GM18498 (cell line): ENCODE results near the gene PCDHGA1.
"Not testable (repeated sequence)": the region's sequence is repeated elsewhere in the genome, so short reads cannot be mapped to it uniquely, and the experiment has no call there.

Experiments
- ATAC-seq: cut with Tn5 transposase; IDR thresholded peaks from one replicate; pipeline ENCODE4 v1.9.1; 2021; ENCODE audit warnings: mild to moderate bottlenecking, moderate library complexity; ENCODE audit not compliant: unreplicated experiment

PCDHGA1 gene

DNA sequence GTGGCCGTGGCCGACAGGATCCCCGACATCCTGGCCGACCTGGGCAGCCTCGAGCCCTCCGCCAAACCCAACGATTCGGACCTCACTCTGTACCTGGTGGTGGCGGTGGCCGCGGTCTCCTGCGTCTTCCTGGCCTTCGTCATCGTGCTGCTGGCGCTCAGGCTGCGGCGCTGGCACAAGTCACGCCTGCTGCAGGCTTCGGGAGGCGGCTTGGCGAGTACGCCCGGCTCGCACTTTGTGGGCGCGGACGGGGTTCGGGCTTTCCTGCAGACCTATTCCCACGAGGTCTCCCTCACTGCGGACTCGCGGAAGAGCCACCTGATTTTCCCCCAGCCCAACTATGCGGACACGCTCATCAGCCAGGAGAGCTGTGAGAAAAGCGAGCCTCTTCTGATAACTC, 15.7 kb downstream of the PCDHGA1 start:
- not testable (repeated sequence) for ATAC-seq

DNA sequence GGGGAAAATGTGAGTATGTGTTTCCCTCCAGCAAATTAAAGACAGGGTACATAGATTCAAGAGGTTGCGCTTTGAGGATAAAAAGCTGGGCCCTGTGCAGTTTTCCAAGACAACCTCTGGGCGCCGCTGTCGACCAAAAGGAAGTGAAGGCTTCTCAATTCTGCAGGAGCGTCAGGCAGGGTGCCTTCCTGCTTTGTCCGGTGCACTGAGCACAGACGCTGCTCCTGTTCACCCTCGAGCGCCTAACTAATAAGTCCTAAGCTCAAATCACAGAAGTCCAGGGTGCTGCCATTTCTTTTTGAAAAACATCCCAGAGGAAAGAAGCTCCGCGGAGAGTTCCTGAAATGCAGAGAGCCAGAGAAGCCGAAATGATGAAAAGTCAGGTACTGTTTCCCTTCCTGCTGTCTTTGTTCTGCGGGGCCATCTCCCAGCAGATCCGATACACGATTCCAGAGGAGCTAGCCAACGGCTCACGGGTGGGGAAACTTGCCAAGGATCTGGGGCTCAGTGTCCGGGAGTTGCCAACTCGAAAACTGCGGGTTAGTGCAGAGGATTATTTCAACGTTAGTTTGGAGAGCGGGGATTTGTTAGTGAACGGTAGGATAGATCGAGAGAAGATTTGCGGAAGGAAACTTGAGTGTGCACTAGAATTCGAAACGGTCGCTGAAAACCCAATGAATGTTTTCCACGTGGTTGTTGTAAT, 19.8 kb downstream of the PCDHGA1 start, which contains the start of gene PCDHGB1:
PCDHGB1 (plus strand) TSS at position 183 of the 703 bp plus-strand sequence; CDS start at position 345, 162 bp downstream.
- ATAC-seq = no peak

DNA sequence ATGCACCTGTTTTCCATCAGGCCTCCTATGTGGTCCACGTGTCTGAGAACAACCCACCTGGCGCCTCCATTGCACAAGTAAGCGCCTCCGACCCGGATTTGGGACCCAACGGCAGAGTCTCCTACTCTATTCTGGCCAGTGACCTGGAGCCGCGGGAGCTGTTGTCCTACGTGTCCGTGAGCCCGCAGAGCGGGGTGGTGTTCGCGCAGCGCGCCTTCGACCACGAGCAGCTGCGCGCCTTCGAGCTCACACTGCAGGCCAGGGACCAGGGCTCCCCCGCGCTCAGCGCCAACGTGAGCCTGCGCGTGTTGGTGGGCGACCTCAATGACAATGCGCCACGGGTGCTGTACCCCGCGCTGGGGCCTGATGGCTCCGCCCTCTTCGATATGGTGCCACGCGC, 21.3 kb downstream of the PCDHGA1 start:
- ATAC-seq = no peak

DNA sequence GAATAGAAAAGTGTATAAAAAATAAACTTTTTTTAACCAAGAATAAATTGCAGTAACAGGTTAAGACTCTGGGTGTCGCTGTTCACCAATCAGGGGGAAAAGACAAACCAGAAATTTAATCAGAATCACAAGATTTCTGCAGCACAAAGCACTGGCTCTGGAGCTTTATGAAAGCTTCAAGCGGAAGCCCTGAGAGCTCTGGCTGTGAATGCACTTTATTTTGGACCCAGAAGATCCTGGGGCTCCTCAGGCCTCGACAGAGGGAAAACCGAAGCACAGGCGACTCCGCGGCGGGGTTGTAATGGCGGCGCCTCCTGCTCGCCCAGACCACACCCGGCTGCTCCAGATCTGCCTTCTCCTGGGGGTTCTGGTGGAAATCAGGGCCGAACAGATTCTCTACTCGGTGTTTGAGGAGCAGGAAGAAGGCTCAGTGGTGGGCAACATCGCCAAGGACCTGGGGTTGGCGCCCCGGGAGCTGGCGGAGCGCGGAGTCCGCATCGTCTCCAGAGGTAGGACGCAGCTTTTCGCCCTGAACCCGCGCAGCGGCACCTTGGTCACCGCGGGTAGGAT, 24.7 kb downstream of the PCDHGA1 start, which contains the start of gene PCDHGA4:
PCDHGA4 (plus strand) TSS at position 122 of the 570 bp plus-strand sequence; CDS start at position 209, 87 bp downstream.
- ATAC-seq = no peak

DNA sequence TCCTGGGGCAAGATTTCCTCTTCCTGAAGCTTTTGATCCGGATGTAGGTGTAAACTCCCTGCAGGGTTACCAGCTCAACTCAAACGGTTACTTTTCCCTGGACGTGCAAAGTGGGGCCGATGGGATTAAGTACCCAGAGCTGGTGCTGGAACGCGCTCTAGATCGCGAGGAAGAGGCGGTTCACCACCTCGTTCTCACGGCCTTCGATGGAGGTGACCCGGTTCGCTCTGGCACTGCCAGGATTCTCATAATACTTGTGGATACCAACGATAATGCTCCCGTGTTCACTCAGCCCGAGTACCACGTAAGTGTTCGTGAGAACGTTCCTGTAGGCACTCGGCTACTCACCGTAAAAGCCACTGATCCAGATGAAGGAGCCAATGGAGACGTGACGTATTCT, 25.3 kb downstream of the PCDHGA1 start:
- no peak for ATAC-seq

DNA sequence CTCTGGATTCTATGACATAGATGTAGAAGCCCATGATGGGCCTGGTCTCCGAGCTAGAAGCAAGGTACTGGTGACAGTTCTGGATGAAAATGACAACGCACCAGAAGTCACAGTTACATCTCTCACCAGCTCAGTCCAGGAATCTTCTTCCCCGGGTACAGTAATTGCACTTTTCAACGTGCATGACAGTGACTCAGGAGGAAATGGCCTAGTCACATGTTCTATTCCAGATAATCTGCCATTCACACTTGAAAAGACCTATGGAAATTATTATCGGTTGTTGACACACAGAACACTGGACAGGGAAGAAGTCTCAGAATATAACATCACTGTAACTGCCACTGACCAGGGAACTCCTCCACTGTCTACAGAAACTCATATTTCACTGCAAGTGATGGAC, 25.8 kb downstream of the PCDHGA1 start:
- ATAC-seq = no peak

DNA sequence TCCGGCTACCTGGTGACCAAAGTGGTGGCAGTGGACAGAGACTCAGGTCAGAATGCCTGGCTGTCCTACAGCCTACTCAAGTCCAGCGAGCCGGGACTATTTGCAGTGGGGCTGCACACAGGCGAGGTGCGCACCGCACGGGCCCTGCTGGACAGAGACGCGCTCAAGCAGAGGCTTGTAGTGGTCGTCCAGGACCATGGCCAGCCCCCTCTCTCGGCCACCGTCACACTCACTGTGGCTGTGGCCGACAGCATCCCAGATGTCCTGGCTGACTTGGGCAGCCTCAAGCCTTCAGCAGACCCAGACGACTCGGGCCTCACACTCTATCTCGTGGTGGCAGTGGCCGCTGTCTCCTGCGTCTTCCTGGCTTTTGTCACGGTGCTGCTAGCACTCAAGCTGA, 26.6 kb downstream of the PCDHGA1 start:
- ATAC-seq = no peak

DNA sequence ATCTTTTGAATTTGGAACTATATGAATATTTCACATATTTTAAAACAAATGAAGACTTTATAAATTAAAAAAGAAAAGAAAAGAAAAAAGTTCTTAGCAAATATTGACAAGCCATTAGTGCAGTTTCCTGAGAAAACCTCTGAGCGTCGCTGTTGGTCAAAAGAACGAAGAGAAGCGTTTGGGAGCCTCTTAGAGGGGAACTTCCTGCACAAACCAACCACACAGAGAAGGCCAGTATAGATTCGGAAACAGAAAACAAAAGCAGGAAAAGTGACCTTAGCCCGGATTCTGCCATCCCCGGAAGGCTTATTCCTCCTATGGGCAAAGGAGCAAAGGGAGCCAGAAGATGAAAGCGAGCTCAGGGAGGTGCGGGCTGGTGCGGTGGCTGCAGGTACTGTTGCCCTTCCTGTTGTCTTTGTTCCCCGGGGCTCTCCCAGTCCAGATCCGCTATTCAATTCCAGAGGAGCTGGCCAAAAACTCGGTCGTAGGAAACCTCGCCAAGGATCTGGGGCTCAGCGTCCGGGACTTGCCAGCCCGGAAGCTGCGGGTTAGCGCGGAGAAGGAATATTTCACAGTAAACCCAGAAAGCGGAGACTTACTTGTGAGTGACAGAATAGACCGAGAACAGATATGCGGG, 29.6 kb downstream of the PCDHGA1 start, which contains the start of gene PCDHGB2:
PCDHGB2 (plus strand) TSS at position 205 of the 637 bp plus-strand sequence; CDS start at position 347, 142 bp downstream.
- peak; percentile 66 for ATAC-seq

DNA sequence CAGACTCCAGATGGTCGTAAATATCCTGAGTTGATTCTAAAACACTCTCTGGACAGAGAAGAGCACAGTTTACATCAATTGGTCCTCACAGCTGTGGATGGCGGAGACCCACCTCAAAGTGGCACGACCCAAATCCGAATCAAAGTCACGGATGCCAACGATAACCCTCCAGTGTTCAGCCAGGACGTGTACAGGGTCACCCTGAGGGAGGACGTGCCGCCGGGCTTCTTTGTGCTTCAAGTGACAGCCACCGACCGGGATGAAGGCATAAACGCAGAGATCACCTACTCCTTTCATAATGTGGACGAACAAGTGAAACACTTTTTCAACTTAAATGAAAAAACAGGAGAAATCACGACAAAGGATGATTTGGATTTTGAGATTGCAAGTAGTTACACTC, 30.4 kb downstream of the PCDHGA1 start:
- ATAC-seq = no peak

DNA sequence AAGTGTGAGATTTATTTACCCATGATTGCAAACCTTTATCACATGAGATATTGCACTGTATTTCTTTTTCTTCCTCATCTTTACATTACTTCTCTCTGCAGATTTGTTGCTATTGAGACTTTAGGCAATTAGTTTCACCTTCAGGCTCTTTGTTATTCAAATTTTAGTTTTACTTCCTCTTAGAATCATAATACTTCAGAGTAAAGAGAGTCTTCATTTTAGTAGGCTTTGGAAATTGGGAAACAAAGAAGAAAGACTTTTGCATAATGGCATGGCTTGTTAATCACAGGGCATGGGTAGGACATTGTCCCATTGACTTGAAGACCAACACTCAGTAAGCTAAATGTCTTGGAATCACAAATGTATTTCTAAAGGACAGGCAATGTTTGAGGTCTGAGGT, 32.4 kb downstream of the PCDHGA1 start:
- no peak for ATAC-seq

DNA sequence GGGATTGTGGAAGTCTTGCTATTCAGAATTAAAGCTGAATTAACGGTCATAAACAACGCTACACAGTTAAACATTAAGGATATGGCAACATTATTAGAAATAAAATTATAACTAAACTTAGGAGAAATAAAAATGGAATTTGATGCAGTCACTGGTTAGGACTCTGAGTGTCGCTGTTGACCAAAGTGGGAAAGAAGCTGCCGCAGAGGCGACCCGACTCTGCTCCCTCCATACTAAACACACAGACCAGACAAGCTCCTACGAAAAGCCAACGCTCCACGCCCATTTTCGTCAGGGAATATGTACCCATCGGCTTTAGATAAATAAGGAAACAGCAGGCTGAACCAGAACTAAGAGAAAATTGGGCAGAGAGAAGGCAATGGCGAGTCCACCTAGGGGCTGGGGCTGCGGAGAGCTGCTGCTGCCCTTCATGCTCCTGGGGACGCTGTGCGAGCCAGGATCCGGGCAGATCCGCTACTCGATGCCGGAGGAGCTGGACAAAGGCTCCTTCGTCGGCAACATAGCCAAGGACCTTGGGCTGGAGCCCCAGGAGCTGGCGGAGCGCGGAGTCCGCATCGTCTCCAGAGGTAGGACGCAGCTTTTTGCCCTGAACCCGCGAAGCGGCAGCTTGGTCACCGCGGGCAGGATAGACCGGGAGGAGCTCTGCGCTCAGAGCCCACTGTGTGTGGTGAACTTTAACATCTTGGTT, 33.8 kb downstream of the PCDHGA1 start, which contains the start of gene PCDHGA5:
PCDHGA5 (plus strand) TSS at position 211 of the 709 bp plus-strand sequence; CDS start at position 380, 169 bp downstream.
- ATAC-seq = no peak

DNA sequence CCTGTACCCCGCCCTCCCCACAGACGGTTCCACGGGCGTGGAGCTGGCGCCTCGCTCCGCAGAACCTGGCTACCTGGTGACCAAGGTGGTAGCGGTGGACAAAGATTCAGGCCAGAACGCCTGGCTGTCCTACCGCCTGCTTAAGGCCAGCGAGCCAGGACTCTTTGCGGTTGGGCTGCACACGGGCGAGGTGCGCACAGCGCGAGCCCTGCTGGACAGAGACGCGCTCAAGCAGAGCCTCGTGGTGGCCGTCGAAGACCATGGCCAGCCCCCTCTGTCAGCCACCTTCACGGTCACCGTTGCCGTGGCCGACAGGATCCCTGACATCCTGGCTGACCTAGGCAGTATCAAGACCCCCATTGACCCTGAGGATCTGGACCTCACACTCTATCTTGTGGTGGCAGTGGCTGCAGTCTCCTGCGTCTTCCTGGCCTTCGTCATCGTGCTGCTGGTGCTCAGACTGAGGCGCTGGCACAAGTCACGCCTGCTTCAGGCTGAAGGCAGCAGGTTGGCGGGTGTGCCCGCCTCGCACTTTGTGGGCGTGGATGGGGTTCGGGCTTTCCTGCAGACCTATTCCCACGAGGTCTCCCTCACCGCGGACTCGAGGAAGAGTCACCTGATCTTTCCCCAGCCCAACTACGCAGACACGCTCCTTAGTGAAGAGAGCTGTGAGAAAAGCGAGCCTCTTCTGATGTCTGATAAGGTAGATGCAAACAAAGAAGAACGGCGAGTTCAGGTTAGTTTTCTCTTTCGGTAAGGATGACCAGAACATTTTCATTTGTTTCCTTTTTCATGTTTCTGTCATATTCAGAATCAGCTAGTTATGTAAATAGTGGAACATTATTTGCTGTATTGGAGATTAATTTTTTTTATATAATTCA, 35.9 kb downstream of the PCDHGA1 start:
- ATAC-seq = no peak

DNA sequence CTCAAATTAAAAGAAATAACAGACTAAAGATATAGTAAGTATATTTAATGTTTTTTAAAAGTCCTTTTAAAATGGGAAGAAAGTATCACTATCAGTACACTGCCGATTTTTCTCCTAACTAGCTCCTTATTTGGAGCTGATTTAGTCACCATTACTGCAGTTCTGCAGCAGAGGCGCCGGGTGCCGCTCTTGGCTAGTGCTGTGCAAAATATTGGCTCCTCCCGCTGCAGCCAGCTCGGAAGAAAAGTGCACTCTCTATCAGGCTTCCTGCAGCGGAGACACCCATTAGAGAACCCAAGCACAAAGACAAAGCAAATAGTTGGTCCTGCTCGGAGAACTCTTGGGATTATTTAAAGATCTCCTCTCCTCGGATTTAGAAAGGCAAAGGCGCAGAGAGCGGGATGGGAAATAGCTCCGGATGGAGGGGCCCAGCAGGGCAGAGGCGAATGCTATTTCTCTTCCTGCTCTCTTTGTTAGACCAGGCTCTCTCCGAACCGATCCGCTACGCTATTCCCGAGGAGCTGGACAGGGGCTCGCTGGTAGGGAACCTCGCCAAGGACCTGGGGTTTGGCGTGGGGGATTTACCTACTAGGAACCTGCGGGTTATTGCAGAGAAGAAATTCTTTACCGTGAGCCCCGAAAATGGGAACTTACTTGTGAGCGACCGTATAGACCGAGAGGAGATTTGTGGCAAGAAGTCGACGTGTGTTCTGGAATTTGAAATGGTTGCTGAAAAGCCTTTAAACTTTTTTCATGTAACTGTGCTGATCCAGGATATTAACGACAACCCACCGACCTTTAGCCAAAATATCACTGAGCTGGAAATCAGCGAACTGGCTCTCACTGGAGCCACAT, 39.9 kb downstream of the PCDHGA1 start, which contains the start of gene PCDHGB3:
PCDHGB3 (plus strand) TSS at position 249 of the 855 bp plus-strand sequence; CDS start at position 402, 153 bp downstream.
- ATAC-seq = peak; percentile 88

DNA sequence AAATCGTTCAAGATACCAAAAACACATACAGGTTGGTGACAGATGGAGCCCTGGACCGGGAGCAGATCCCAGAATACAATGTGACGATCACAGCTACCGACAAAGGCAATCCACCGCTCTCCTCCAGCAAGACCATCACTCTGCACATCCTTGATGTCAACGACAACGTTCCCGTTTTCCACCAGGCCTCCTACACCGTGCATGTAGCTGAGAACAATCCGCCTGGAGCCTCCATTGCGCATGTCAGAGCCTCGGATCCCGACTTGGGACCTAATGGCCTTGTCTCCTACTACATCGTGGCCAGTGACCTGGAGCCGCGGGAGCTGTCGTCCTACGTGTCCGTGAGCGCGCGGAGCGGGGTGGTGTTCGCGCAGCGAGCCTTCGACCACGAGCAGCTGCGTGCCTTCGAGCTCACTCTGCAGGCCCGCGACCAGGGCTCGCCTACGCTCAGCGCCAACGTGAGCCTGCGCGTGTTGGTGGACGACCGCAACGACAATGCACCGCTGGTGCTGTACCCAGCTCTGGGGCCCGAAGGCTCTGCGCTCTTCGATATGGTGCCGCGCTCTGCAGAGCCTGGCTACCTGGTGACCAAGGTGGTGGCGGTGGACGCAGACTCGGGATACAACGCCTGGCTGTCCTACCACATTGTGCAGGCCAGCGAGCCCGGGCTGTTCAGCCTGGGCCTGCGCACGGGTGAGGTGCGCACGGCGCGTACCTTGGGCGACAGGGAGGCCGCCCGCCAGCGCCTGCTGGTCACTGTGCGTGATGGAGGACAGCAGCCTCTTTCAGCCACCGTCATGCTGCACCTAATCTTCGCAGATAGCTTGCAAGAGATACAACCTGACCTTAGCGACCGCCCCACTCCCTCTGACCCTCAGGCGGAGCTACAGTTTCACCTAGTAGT, 41.5 kb downstream of the PCDHGA1 start:
- no peak for ATAC-seq

DNA sequence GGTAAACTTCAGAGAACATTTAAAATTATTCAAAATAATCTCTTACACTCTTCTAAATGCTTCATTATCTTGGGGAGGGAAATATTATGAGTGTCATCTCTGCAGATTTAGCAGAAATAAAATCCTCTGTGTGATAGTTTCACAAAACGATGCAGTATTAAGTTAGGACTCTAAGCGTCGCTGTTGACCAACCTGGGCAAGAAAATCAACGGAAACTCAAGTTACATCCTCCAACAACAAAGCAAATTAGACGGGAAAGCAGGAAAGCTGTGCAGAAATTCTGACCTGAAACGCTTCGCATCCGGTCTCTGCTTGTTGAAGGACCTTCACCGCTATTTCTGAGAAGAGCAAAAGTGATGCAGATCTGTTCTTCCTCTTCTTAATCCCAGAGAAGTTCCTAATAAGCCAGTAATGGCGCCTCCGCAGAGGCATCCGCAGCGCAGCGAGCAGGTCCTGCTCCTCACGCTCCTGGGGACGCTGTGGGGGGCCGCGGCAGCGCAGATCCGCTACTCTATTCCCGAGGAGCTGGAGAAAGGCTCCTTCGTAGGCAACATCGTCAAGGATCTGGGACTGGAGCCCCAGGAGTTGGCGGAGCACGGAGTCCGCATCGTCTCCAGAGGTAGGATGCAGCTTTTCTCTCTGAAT, 43.5 kb downstream of the PCDHGA1 start, which contains the start of gene PCDHGA6:
PCDHGA6 (plus strand) TSS at position 219 of the 645 bp plus-strand sequence; CDS start at position 412, 193 bp downstream.
- no peak for ATAC-seq

DNA sequence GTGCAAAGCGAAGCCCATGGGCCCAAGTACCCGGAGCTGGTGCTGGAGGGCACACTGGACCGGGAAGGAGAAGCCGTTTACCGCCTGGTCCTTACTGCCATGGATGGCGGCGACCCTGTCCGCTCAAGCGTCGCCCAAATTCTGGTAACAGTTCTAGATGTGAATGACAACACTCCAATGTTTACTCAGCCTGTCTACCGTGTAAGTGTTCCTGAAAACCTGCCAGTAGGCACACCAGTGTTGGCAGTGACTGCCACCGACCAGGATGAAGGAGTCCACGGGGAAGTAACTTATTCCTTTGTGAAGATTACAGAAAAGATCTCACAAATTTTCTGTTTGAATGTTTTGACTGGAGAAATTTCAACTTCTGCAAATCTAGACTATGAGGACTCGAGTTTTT, 44.3 kb downstream of the PCDHGA1 start:
- no peak for ATAC-seq

DNA sequence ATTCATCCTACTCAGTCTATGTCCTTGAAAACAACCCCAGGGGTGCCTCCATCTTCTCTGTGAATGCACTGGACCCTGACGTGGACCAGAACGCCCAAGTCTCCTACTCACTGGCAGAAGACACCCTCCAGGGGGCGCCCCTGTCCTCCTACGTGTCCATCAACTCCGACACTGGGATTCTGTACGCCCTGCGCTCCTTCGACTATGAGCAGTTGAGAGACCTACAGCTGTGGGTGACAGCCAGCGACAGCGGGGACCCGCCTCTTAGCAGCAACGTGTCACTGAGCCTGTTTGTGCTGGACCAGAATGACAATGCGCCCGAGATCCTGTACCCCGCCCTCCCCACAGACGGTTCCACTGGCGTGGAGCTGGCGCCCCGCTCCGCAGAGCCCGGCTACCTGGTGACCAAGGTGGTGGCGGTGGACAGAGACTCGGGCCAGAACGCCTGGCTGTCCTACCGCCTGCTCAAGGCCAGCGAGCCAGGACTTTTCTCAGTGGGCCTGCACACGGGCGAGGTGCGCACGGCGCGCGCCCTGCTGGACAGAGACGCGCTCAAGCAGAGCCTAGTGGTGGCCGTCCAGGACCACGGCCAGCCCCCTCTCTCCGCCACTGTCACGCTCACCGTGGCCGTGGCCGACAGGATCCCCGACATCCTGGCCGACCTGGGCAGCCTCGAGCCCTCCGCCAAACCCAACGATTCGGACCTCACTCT, 45.3 kb downstream of the PCDHGA1 start:
- not testable (repeated sequence) for ATAC-seq
